GOT3 (cell line): ENCODE data around the gene SPEG.

Source experiments
- DNase-seq: peaks from one replicate; lab custom pipeline; 2025; ENCODE audit warnings: mixed read lengths; lab: John Stamatoyannopoulos, UW

Gene SPEG

DNA sequence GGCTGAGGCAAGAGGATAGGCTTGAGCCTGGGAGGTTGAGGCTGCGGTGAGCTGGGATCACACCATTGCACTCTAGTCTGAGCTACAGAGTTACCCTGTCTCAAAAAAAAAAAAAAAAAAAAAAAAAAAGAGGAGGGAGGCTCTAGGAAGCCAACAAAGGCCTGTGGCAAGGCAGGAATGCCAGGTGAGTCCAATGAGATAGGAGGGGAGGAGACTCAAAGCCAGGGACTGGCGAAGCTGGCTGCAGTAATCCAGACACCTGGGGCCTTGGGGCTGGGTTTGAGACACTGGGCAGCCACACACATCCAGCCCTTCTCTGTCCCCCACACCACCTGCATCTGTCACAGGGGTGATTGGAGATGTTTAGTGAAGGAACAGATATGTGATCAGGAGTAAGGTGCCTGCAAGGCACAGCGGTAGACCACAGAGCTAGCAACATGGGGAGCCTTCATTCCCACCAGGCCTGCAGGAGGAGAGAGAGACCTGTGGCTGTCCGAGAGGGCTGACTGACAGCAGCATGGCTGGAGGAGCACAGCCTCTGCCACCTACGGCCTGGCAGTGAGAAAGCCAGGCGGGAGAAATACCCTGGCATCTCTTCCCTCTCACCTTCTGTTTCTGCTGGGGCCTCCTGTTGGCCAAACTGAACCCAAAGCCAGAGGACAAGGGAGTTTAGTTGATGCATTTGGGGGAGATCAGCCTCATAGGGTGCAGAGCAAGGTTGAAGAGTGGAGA, 99.5 kb downstream of the SPEG start:
- no peak for DNase-seq

- DNase-seq: no peak
Measured at GRCh38 chr2:219536425-219536824, 101.8 kb downstream of the SPEG start.

DNA sequence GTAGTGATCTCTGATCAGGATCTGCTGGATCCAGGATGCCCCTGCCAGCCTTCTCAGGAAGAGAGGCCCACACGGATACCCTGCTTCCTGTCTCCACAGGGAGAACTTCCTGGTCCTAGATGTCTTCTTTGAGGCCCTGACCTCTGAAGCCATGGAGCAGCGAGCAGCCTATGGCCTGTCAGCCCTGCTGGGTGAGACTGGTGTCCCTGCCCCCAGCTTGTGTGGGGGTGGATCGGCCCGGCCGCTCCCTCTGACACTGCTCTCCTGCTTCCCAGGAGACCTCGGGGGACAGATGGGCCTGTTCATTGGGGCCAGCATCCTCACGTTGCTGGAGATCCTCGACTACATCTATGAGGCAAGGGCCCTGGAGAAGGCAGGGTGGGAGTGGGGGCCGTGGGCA, 102.3 kb downstream of the SPEG start:
- no peak for DNase-seq

DNA sequence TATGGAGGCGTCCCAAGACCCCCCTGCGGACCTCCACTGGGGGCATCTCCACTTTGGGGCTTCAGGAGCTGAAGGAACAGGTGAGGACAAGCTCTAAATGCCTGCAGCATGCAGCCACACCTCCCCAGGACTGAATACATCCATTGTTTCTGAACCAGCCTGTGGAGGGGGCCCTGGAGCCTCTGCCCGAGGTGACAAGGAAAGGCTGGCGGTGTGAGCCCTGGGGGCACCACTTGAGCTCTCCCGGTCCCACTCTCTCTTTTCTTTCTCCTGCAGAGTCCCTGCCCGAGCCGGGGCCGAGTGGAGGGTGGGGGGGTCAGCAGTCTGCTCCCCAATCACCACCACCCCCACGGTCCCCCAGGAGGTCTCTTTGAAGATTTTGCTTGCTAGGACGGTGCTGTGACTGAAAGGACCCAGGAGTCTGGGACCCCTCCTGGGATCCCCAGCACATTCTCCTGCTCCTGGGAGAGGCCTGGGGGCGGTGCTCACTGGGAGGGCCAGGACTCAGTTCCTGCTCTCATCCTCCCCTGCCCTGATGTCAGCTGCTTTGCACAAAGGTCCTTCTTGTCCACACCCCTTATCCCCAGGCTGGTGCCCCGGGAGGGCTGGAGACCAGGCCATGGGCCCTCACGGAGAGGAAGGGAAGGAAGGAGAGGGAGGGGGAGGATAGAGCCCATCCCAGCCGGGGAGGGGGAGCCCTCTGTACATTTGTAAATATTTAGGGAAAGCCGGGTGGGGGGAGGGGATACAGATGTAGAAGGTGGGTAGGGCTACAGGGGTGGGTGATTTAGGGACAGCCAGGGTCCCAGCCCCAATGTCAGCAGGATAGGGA, 103.2 kb downstream of the SPEG start:
- no peak for DNase-seq

GRCh38 chr2:219538504-219538951, 103.9 kb downstream of the SPEG start:
- no peak for DNase-seq

DNA sequence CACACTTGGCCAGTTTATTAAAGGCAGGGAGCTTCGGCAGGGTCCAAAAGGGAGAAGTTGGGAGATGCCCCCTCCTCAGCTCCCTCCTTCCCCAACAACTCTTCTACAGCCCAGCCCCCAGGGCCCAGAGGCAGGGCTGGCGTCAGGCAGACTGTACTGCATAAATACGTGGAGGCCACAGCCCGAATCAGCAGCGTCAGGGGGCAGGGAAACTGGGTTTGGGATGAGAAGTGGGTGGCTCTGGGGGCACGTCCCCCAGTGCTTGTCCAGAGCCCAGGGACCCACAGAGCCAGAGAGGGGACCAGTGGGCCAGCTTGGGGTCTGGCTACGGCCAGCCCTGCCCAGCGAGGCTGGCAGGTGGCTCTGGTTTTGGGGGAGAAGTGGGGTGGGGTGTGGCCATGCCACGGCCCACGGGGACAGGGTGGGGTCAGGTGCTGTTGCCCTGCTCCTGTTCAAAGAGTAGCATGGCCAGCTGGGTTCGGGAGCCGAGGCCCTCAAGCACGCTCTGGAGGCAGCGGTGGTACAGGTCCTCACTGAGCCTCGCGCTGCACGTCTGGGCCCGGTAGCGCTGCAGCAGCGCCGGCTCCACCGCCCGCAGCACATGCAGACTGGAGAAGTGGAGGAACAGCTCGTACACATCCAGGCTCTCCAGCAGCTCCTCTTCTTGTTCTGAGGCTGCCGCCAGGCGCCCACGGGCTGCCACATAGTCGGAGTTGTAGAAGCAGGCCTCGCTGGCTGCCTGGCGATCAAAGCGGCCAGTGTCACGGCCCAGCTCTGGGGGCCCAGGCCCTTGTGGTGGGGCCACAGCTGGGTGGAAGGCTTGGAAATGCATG, 104.5 kb downstream of the SPEG start:
- DNase-seq: no peak

- DNase-seq: no peak
Measured at GRCh38 chr2:219539926-219540678, 105.5 kb downstream of the SPEG start.

DNA sequence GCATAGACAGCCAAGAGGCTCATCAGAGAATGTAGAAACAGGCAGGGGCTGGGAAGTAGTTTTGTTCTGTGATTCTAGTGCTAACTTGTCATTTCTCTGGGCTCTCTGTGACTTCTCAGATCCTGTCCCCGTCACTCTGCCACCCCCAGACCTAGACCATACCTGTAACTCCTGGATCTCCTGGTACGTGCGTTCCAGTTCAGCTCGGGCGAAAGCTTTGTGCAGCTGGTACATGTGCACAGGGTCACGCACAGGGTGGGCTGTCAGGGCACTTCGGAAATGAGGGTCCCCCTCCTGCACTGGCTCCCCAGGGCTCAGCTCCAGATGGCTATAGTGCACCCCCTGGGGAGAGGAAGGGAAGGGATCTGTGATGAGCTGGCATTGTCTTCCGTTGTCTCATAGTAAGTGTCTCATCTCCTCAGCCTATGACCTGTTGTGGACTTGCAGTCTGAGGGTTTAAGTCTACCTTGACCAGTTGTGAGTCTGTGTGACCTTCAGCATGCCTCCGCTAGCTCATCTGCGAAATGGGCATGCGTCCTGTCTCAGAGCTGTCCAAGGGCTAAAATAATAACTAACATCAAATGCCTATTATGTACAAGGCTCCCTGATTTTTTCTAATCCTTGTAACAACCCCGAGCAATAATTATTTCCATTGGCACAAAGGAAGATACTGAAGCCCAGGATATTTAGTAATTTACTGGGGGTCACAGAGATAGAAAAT, 106.3 kb downstream of the SPEG start:
- DNase-seq: no peak

GRCh38 chr2:219541611-219542180, 107.1 kb downstream of the SPEG start:
- no peak for DNase-seq

GRCh38 chr2:219542931-219543595, 108.4 kb downstream of the SPEG start:
- no peak for DNase-seq

- peak; percentile 94 for DNase-seq
Measured at GRCh38 chr2:219543596-219544358, 109.1 kb downstream of the SPEG start, which contains the start of the genes CHPF and TMEM198. CHPF (minus strand) TSS chr2:219543809; CDS start chr2:219543538, 271 bp downstream. TMEM198 (plus strand) TSS chr2:219544028; CDS start chr2:219544728, 700 bp downstream.

GRCh38 chr2:219544567-219544966, 109.9 kb downstream of the SPEG start:
- no peak for DNase-seq

DNA sequence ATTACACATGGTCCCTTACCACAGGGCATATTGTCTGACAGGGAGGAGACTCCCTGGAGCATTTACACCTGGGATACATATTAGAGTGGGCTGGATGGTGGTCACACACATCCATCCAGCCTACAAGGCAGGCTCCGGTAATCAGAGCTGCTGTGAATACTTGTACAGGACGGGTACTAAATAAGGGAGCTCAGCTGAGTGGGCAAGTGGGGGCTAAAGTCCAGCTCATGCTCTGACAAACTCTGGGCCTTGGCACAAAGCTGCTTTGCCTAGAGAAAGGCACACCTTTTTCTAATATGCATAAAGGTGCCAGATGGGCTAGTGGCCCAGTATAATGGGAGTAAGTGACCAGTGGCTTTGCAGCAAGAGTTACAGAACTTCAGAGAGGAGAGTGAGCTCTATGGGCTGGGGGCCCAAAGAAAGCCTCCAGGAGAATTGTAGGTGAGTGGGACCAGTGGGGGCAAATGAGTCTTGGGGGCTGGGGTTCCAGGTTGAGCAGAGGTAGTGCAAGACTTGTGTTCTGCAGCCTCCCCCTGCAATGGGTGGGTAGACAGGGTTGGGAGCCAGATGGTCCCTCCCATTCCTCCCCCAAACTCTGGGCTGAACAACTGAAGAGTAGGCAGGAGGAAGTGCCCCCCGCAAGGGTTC, 110.8 kb downstream of the SPEG start:
- no peak for DNase-seq

DNA sequence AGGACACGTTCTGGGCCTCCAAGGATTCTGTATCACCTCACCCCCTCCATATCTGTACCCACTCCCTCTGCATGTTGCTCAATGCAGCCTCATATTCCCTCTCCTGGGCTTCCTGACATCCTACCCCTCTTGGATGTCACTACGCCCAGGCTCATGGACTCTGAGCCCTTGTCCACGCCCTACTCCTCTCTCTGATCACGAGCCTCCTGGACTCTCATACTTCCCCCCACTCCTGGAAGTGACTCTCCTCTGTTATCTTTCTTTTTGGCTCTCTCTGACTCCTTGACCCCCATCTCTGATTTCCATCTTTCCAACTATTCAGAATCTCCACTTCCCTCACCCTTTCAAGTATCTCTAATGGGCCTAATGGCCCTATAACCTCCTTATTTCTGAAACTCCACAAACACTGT, 111.3 kb downstream of the SPEG start:
- no peak for DNase-seq

- no peak for DNase-seq
Measured at GRCh38 chr2:219547621-219548020, 113.0 kb downstream of the SPEG start.
